HepG2 (cell line): ENCODE measurements around the gene NRSN2. TPM values are rescaled to one million over a fixed set of nuclear protein-coding genes. Genes with fewer than 3 reads are reported as not detected.
A peak's percentile ranks its signal among the peaks of the same experiment; 100 is the strongest.

ENCODE experiments used
- ATAD3A ChIP-seq: sonication (generic); formaldehyde crosslinking; IDR thresholded peaks from 2 replicates; pipeline ENCODE4 v1.4.0; 2020; ENCODE audit warnings: missing genetic modification reagents
- FLYWCH1 ChIP-seq: sonication (generic); formaldehyde crosslinking; IDR thresholded peaks from 2 replicates; pipeline ENCODE4 v1.8.1; 2023; ENCODE audit warnings: mild to moderate bottlenecking, missing genetic modification reagents
- MED1 ChIP-seq: sonication (generic); formaldehyde crosslinking; IDR thresholded peaks from 2 replicates; pipeline ENCODE4 v1.4.0; 2020; ENCODE audit warnings: missing genetic modification reagents
- NFATC3 ChIP-seq: sonication (generic); formaldehyde crosslinking; IDR thresholded peaks from 2 replicates; pipeline ENCODE4 v1.5.1; 2020; ENCODE audit warnings: mild to moderate bottlenecking, missing genetic modification reagents
- RORA ChIP-seq: sonication (generic); formaldehyde crosslinking; IDR thresholded peaks from 2 replicates; pipeline ENCODE4 v1.5.0; 2020; ENCODE audit warnings: mild to moderate bottlenecking, missing genetic modification reagents, moderate library complexity
- SMAD3 ChIP-seq: sonication (generic); formaldehyde crosslinking; IDR thresholded peaks from 2 replicates; pipeline ENCODE4 v1.4.0; 2020; ENCODE audit warnings: missing genetic modification reagents
- ZBTB49 ChIP-seq: sonication (generic); formaldehyde crosslinking; IDR thresholded peaks from 2 replicates; pipeline ENCODE4 v1.4.0; 2020; ENCODE audit warnings: missing genetic modification reagents, borderline replicate concordance
- ZBTB7A ChIP-seq: sonication (generic); formaldehyde crosslinking; IDR thresholded peaks from 2 replicates; pipeline ENCODE4 v1.8.0; 2022; ENCODE audit warnings: mild to moderate bottlenecking, missing genetic modification reagents
- ZNF256 ChIP-seq: sonication (generic); formaldehyde crosslinking; conservative IDR thresholded peaks from 2 replicates; pipeline ENCODE4 v1.4.0; 2020; ENCODE audit warnings: missing genetic modification reagents
- ZNF33B ChIP-seq: sonication (generic); formaldehyde crosslinking; IDR thresholded peaks from 2 replicates; pipeline ENCODE4 v1.5.1; 2020; ENCODE audit warnings: mild to moderate bottlenecking, missing genetic modification reagents
- ZNF354B ChIP-seq: sonication (generic); formaldehyde crosslinking; IDR thresholded peaks from 2 replicates; pipeline ENCODE4 v1.8.0; 2022; ENCODE audit warnings: mild to moderate bottlenecking, missing genetic modification reagents
- ZNF616 ChIP-seq: sonication (generic); formaldehyde crosslinking; IDR thresholded peaks from 2 replicates; pipeline ENCODE4 v1.5.0; 2020; ENCODE audit warnings: low read depth, mild to moderate bottlenecking, missing genetic modification reagents
- ZNF816 ChIP-seq: sonication (generic); formaldehyde crosslinking; IDR thresholded peaks from 2 replicates; pipeline ENCODE4 v1.8.0; 2022; ENCODE audit warnings: missing genetic modification reagents, mild to moderate bottlenecking, borderline replicate concordance
- polyA plus RNA-seq, 8 experiments: library from polyadenylated mRNA; depleted of rRNA in 3 of 8; stranded (reverse) in 7 of 8; unstranded in 1 of 8; fragments of >200 nt; fragmentation: Illumina TruSeq in 4 of 8; extraction: Trizol in 4 of 8; gene quantifications; 2 replicates each; pipeline versions ENCODE4 v1.2.1 to v1.2.3, GENCODE V29; 2011 to 2016; ENCODE audit warnings: low read depth in 4 of 8, missing spikeins in 1 of 8, mixed read lengths in 1 of 8; ENCODE audit not compliant: insufficient read depth in 1 of 8
- total RNA-seq, 5 experiments: library from RNA; depleted of rRNA; stranded (reverse); fragments of >200 nt; fragmentation: Illumina TruSeq; extraction: Trizol; gene quantifications; 2 replicates each; pipeline ENCODE4 v1.2.3, GENCODE V29; 2016; ENCODE audit warnings: low read depth in 1 of 5
- TF ChIP-seq, protein P1 (sequence below): sonication (generic); formaldehyde crosslinking; IDR thresholded peaks from 2 replicates; pipeline ENCODE4 v1.4.0; 2020; ENCODE audit warnings: mild to moderate bottlenecking, missing genetic modification reagents
- TF ChIP-seq, protein P2 (sequence below): sonication (generic); formaldehyde crosslinking; IDR thresholded peaks from 2 replicates; pipeline ENCODE4 v1.4.0; 2020; ENCODE audit warnings: missing genetic modification reagents

NRSN2 gene
- total and polyA plus RNA-seq, 2 of the 13 experiments (the other 11 are each of a cell fraction or from before 2014, with no cell fraction given), result 32.3 to 49.4 TPM

DNA sequence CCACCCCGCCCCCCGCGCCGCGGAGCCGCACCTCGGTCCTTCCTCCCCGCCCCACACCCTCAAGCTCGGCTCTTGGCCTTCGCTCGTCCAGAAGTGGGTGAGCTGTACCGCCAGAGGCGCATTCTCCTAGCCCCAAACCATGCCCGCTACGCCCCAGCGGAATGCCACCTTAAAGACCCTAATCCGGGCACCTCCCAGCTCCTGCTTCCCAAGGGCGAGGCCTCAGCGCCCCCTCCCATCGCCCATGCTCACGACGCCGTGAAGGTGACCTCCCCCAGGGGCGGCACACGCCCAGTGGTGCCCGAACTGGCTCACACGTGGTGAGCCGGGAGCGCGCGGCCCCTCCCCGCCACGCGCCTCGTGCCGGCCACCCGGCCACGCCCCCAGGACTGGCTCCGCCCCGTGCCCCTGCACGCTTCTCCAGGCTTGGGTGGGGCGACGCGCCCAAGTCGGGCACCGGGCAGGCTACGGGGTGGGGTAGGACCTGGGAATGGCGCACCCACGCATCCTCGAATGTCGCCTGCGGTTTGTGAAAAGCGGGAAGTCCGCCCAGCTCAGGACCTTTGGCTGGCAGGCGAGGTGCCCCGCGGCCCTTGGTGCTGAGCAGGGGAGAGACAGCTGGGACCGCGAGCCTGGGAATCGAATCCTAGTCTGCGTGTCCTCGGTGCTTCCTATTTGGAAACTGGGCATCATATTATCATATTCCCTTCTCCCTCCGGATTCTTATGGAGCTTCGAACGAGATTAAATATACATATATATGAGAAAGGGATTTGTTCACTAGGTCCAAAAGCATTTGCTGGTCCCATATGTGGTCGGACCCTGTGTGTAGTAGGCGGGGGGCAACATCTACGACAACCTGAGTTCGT lies 22.5 kb upstream of the NRSN2 start (continued):
- TF ChIP-seq, protein P1, sequence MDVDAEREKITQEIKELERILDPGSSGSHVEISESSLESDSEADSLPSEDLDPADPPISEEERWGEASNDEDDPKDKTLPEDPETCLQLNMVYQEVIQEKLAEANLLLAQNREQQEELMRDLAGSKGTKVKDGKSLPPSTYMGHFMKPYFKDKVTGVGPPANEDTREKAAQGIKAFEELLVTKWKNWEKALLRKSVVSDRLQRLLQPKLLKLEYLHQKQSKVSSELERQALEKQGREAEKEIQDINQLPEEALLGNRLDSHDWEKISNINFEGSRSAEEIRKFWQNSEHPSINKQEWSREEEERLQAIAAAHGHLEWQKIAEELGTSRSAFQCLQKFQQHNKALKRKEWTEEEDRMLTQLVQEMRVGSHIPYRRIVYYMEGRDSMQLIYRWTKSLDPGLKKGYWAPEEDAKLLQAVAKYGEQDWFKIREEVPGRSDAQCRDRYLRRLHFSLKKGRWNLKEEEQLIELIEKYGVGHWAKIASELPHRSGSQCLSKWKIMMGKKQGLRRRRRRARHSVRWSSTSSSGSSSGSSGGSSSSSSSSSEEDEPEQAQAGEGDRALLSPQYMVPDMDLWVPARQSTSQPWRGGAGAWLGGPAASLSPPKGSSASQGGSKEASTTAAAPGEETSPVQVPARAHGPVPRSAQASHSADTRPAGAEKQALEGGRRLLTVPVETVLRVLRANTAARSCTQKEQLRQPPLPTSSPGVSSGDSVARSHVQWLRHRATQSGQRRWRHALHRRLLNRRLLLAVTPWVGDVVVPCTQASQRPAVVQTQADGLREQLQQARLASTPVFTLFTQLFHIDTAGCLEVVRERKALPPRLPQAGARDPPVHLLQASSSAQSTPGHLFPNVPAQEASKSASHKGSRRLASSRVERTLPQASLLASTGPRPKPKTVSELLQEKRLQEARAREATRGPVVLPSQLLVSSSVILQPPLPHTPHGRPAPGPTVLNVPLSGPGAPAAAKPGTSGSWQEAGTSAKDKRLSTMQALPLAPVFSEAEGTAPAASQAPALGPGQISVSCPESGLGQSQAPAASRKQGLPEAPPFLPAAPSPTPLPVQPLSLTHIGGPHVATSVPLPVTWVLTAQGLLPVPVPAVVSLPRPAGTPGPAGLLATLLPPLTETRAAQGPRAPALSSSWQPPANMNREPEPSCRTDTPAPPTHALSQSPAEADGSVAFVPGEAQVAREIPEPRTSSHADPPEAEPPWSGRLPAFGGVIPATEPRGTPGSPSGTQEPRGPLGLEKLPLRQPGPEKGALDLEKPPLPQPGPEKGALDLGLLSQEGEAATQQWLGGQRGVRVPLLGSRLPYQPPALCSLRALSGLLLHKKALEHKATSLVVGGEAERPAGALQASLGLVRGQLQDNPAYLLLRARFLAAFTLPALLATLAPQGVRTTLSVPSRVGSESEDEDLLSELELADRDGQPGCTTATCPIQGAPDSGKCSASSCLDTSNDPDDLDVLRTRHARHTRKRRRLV, result no peak; the same call in none of the 2 replicates
- TF ChIP-seq ZNF256 (peak; percentile 52; the same call in 1 of the 2 replicates), ZNF816 (peak; percentile 96; the same call in 1 of the 2 replicates), RORA (no peak), ZBTB7A (CRISPR knock-in tag) (peak; percentile 96), SMAD3 (CRISPR knock-in tag) (peak; percentile 87), ZNF616 (CRISPR knock-in tag) (peak; percentile 97), ZNF354B (CRISPR knock-in tag) (peak; percentile 96), ATAD3A (CRISPR knock-in tag) (peak; percentile 27; the same call in 1 of the 2 replicates), NFATC3 (CRISPR knock-in tag) (no peak; the same call in 1 of the 2 replicates), ZBTB49 (CRISPR knock-in tag) (peak; percentile 95), ZNF33B (CRISPR knock-in tag) (no peak; the same call in none of the 2 replicates), MED1 (CRISPR knock-in tag) (peak; percentile 95), FLYWCH1 (CRISPR knock-in tag) (peak; percentile 98)
- TF ChIP-seq, protein P2, sequence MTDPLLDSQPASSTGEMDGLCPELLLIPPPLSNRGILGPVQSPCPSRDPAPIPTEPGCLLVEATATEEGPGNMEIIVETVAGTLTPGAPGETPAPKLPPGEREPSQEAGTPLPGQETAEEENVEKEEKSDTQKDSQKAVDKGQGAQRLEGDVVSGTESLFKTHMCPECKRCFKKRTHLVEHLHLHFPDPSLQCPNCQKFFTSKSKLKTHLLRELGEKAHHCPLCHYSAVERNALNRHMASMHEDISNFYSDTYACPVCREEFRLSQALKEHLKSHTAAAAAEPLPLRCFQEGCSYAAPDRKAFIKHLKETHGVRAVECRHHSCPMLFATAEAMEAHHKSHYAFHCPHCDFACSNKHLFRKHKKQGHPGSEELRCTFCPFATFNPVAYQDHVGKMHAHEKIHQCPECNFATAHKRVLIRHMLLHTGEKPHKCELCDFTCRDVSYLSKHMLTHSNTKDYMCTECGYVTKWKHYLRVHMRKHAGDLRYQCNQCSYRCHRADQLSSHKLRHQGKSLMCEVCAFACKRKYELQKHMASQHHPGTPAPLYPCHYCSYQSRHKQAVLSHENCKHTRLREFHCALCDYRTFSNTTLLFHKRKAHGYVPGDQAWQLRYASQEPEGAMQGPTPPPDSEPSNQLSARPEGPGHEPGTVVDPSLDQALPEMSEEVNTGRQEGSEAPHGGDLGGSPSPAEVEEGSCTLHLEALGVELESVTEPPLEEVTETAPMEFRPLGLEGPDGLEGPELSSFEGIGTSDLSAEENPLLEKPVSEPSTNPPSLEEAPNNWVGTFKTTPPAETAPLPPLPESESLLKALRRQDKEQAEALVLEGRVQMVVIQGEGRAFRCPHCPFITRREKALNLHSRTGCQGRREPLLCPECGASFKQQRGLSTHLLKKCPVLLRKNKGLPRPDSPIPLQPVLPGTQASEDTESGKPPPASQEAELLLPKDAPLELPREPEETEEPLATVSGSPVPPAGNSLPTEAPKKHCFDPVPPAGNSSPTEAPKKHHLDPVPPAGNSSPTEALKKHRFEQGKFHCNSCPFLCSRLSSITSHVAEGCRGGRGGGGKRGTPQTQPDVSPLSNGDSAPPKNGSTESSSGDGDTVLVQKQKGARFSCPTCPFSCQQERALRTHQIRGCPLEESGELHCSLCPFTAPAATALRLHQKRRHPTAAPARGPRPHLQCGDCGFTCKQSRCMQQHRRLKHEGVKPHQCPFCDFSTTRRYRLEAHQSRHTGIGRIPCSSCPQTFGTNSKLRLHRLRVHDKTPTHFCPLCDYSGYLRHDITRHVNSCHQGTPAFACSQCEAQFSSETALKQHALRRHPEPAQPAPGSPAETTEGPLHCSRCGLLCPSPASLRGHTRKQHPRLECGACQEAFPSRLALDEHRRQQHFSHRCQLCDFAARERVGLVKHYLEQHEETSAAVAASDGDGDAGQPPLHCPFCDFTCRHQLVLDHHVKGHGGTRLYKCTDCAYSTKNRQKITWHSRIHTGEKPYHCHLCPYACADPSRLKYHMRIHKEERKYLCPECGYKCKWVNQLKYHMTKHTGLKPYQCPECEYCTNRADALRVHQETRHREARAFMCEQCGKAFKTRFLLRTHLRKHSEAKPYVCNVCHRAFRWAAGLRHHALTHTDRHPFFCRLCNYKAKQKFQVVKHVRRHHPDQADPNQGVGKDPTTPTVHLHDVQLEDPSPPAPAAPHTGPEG (CRISPR knock-in tag), result peak; percentile 92
